Stimulated activated CD8-positive, alpha-beta memory T cell treated with anti-CD3 and anti-CD28 coated beads, Interleukin-7, amount 100 ng/mL, for 24 hours (primary cell): ENCODE measurements around the gene MITF.
"Not testable (repeated sequence)": the region's sequence is repeated elsewhere in the genome, so short reads cannot be mapped to it uniquely, and the experiment has no call there.

Source experiments
- DNase-seq: peaks from one replicate; pipeline ENCODE4 v3.0.0-alpha.2; 2020; ENCODE audit warnings: low read depth

The MITF gene

GRCh38 chr3:69787436-69788168 lies 48.3 kb downstream of the MITF start:
- DNase-seq, result no peak

DNA sequence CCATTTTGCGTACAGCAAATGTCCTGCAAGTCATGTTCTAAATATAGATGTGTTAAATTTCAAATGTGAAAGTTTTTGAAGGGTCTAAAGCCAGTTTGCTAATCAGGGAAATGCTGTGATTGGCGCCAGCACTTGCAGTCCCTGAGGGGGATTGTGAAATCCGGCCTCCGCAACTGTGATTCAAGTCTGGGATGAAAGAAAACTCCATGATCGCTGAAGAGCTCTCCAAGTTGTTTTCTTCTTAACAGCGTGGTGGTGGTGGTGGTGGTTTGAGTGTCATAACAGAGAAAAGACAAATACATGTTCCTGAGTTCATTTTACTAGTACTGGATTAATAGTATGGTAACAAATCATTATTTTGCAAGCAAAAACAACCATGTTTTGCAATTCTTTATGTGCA lies 51.8 kb downstream of the MITF start:
- DNase-seq, result no peak

GRCh38 chr3:69791919-69792399 lies 52.7 kb downstream of the MITF start:
- no peak for DNase-seq

DNA sequence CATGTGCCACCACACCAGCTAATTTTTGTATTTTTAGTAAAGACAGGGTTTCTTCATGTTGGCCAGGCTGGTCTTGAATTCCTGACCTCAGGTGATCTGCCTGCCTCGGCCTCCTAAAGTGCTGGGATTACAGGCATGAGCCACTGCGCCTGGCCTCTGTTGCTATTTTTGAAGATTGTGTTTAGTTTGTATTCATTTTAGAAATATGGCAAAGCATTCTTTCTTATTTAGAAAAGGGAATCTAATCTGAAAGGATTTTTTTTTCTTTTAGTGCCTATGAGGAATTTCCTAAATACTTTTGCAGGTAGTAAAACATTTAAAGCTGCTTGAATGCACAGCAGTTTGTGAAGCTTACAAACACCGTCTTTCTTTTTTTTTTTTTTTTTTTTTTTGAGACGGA lies 56.9 kb downstream of the MITF start:
- DNase-seq, result not testable (repeated sequence)

DNA sequence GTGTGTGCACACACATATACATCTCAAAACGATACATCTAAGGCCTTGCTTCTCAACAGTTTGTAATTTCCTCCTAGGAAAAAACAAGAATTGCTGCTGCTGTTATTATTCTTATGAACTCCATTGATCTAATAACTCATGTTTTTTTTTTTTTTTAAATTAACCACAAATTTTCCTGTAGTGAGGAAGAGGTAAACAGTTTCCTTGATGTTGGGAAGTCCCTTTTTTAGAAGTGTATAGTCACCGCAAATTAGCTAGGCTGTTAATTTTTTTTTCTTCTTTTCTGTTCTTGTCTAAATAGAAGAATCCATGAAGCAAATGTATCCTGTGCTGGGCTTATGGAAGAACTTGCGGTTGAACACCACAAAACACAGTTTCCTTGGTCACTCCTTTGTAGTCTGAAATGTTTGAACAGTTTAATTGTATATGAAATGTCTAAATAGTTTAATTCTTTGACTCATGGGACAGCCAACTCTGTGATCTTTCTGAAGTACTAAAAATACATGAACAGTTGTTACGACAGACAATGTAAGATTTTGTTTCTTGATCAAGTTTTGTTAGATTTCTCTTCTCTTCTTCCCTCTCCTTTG lies 64.5 kb downstream of the MITF start:
- DNase-seq, result no peak

DNA sequence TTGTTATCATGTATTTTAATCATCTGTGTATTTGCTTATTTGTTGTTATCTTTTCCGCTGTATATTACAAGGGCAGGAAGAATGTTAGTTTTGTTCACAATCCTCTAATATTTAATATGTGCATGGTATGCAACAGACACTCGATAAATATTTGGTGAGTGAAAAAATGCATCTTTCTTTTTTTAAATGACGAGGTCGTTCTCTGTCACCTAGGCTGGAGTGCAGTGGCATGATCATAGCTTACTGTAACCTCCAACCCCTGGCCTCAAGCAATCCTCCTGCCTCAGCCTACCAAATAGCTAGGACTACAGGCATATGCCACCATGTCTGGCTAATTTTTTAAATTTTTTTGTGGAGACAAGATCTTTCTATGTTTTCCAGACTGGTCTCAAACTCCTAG lies 66.2 kb downstream of the MITF start:
- DNase-seq, result no peak

DNA sequence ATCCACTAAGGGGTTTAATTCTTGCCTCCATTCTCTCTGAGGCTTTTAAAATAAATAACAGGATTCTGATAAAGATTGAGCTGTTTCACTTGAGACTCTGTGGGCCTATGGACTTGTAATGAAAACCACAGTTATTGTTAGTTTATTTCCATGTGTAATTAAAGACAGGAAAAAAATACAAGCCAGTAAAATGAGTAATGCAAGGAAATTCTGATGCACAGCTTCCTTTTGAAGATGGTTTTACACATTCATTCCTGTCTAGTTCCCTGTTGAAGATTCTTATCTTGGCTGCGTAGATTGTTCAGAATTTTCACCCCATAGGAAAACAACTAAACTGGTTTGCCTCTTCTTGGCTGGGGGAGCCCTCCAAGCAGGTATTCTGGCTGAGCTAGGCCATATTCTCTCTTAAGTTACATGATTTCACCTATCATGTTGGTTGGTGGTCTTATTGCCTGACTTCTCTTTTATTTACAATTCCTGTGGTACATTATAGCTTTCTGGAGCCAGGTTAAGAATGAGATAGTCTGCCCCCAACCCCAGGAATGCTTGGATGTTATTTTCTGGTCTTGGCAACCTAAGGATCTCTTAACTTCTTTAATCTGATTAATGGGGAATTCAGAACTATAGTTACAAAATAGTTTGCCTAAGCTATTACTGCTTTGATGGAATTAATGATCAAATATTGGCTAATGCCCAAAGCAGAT lies 67.6 kb downstream of the MITF start:
- DNase-seq, result no peak

DNA sequence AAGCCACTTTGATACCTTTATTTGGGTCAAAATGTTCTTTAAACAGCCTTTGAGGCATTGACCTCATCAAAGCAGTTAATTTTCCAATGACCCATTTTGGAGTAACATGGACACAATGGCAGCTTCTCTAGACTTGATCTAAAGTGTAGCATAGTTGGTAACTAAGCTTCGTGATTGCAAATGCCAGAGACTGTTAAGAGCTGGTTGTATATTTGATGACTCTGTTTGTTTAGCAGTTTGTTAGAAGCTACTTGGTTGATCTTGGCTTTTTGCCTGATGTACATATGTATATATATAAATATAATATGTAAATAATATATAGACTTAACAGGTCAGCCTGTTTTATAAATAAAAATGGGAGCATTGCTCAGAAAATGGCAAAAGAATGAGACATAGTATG lies 68.4 kb downstream of the MITF start:
- DNase-seq, result no peak

DNA sequence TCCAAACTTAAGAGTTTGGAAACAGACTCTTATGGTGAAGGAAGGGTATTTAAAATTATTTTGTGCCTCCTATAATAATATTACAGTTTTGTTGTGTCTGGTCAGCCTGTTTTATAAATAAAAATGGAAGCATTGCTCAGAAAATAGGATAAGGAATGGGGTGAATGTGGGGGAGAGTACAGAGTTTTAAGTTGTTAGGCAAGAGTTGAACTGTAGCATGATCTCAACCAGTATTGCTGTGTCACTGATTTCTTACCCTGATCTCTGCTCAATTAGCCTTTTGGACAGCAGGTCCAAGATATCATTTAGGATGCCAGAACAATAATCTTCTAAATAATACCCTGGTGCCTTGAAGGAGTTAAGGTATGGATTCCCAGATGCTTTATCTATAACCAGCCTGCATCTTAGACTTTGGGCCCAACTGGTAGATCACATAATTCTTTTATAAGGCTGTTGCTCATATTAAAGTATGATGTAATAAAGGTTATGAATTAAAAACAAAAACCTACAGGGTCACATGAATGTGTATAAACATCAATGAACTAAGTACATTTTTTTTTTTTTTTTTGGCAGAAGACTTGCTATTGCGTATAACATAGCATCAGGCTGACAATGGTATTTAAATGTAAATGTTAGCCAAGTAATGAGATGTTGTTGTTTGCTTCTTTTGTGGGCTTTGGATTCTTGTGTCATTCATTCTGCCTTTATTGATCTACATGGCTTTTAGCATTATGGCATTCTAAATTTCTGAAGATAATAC lies 70.0 kb downstream of the MITF start:
- DNase-seq, result no peak

DNA sequence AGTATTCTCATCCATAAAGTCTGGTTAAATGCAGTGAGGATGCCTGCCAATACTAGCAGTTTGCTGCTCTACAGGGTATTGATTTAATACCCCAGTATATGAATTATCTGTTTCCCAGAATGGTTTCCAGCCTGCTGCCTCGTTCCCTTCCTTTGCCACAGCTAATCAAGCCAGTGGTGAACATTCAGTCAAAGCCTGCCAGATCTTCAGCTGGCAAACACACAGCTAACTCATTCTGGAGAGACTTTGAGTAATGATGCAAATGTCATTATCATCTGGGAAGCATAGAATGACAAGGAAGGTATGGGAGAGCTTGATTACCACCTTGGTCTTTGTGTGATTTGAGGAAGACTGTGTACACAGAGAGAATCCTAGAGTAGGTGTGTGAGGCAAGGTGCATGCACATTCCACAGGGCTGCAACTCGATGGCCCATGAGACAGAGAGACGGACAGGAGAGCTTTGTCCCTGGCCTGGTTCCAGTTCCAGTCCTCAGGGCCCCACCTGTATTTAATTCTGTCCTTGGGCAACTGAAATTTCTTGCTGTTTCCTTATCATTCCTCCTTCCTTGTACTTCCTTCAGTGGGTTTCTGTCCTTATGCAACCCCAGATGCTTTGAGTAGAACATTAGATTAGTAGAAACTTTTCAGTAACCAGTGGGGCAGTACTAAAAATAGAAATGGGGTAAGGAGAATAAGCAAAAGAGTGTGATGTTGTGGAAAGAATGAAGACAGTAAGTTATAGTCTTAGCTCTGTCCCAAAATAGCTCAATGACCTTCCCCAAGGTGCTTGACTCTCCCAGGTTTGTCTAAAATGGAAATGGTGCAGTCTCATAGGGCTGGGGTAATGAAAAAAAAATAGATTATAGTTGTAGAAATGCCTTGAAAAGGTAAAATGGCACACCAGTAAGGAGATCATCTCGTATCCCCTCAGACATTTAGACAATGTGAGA lies 72.5 kb downstream of the MITF start:
- no peak for DNase-seq

DNA sequence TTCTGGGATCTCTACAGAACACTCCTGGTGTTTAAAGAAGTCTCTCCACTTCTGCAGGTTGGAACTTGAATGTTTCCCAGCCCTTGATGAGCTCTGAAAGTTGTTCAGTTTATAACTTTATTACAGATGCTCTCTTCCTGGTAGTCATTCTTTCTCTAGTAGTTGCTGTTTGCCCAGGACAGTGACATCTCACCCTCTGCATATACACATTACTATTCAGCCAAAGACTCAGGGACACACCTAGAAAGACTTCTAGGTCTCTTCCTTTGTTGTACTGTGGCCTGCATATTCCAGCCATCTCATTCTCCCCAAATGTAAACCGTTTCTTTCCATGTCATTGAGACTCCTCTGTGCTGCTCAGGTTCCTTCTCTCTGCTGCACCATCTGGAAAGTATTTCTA lies 76.7 kb downstream of the MITF start:
- no peak for DNase-seq

DNA sequence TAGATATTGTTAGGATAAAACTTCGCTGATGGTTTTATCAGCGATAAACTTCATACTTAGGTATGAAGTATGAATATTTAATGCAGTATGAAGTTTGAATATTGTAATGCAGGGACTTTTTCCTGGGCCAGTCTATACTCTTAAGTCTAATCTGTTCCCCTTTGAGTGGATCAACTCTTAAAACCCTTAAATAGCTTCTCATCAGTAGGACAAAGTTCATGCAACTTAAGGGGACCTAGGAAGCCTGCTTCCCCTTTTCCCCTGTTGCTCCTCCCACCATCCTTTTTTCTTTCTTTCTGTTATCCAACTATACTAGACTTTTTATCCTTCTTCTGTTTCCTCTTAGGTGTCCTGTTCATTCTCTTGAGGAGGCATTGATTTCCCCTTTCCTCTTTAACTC lies 78.7 kb downstream of the MITF start:
- no peak for DNase-seq

DNA sequence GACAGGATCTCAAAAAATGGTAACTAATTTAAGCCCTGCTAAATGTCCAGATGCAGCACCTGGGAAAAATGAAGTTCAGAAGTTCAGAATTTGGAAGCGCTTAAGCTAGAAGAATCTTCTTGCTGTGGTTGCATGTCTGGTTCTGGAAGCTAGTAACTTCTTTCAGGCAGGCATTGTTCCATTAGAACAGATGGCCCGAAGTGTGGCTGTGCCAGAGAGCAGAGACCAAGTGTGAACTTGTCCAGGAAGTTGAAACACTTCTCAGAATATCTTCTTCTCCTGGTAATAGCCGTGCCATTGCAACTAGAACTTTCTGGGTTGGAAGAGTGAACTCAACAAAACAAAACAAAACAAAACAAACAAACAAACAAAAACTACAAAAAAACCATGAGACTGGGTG lies 80.0 kb downstream of the MITF start:
- DNase-seq, result no peak

DNA sequence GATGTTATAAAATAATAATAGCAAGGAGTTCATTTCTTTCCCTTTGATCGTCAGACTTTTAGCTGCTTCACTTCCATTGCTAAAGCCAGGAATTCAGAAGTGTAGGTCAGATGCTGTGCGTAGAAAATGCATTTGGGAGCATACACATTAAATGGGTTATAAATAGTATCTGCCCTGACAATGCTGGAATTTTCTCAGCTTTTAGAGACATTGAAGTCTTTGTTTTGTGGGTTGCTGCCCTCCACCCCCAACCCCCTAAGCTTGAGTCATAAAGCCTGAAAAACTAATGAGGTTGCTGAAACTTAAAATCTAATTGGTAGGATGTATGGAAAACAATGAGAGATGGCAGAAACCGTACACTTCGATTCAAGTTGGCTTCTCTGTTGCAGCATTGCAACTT lies 81.9 kb downstream of the MITF start:
- no peak for DNase-seq

GRCh38 chr3:69823743-69824142 lies 84.5 kb downstream of the MITF start:
- no peak for DNase-seq

DNA sequence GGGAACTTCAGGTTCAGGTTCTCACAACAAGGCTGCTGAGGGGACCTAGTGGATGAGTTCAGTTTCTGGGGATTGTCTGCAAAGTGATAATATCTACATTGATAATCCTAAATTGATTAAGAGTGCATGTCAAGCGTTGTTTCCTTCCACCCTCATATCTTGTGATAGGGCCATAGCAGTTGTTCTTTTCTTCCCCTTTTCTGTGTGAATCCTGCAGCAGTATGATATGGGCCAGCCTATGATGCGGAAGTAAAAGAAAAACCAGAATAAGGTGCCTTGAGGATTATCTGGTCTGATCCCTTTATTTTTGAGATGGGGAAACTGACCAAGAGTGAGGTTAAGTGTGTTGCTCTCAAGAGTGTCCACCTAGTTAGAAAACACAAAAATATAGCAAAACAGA lies 86.2 kb downstream of the MITF start:
- no peak for DNase-seq

DNA sequence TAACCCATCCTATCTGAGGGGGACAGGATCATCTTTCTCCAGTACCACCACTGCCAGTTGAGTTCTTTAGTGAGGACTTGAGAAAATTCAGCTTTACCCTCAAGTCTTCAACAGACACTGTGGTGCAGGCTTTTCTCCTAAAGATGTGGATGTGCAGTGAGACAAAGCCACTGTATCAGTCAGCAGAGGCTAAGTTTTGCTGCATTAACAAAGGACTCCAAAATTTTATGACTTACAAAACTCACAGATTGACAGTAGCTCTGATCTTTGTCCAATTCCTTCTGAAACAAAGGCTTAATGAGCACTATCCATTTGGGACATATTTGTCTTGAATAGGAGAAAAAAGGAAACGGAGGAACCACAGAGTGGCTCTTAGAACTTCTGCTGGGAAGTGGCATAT lies 87.9 kb downstream of the MITF start:
- DNase-seq, result no peak

DNA sequence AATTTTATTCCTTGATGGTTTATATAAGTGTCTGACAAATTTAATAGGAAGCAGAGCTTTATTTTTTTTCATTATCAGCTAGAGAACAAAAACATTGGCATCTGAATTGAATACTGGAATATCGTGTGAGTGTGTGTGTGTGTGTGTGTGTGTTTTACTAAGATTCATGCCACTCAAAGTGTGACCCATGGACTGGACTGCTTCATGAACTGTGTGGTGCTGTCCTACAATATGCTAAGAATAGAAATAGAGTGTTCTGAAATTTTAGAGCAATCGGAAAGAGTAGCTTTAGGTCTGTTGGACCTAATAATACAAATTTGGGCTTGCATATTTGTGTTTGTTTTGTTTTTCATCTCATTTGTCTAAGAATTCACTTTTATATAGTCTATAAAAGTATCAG lies 89.6 kb downstream of the MITF start:
- no peak for DNase-seq

DNA sequence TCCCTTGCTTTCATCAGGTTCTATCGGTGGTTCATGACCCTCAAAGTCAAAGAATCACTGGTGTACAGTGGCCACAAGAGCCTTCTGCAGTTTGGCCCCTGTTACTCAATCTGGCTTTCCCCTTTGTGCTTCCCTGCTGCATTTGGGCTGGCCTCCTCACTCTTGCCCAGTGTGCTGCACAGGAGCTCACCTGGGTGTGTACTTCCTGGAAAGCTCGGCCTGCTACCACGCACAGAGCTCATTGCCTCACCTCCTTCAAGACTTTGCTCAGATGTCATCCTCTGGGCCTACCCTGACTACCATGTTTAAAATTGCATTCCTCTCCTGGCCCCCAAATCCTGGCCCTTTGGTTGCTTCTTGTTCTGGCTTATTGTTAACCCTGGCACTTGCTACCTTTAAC lies 90.9 kb downstream of the MITF start:
- no peak for DNase-seq

GRCh38 chr3:69831737-69832136 lies 92.5 kb downstream of the MITF start:
- DNase-seq, result no peak

DNA sequence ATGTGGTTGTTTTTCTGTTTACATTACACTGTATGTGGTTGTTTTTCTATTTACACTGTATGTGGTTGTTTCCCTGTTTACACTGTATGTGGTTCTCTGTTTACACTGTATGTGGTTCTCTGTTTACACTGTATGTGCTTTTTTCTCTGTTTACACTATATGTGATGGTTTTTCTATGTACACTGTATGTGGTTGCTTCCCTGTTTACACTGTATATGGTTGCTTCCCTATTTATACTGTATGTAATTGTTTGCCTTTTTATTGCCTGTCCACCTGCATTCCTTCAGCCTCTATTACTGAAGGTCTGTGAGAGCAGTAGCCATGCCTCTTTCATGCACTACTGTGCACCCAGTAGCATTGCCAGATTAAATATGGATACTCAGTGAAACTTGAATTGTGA lies 94.3 kb downstream of the MITF start:
- no peak for DNase-seq

DNA sequence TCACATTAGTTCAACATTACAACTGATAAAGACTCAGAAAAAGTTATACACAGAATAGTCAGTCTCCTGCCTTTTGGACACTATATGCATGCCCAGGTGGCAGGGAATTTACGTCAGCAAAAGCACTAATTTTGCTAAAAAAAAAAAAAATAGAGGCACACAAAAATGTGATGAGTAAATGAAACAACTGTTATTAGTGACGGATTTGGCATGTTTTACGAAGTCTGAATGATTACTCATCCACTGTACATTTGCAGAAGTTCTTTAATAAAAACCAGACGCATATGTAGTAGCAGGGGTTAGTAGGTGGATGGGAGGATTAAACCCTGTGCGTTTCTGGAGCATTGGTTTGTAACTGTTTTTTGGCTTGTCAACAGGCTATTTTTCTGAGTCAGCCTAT lies 99.0 kb downstream of the MITF start:
- no peak for DNase-seq
